ENCODE measurements around the gene SLC5A3.

Gene SLC5A3

GRCh38 chr21:34077888-34078287 lies 4.5 kb downstream of the SLC5A3 start:
- Histone ChIP-seq H3K27me3 (replicated peaks; ENCODE audit: control insufficient read depth, insufficient read depth, low read length) (no peaks in the 10 kb centered on the region), H3K4me3 (replicated peaks; ENCODE audit: low read depth, low read length) (no peak overlapping the region), H3K36me3 (ENCODE audit: control insufficient read depth, insufficient read depth, low read length) (peaks cover 4% of the 10 kb centered on the region)
- no peak for DNase-seq (ENCODE audit: extremely low read depth, insufficient read length)
- no peak for TF ChIP-seq CTCF (IDR thresholded peaks at IDR 0.05; ENCODE audit: insufficient read depth, low read length, poor library complexity, severe bottlenecking)

GRCh38 chr21:34078915-34079314 lies 5.5 kb downstream of the SLC5A3 start:
- Histone ChIP-seq H3K4me3 (replicated peaks; ENCODE audit: low read depth, low read length) (no peak overlapping the region), H3K36me3 (ENCODE audit: control insufficient read depth, insufficient read depth, low read length) (peaks cover 5% of the 10 kb centered on the region)
- DNase-seq (ENCODE audit: extremely low read depth, insufficient read length), result no peak

GRCh38 chr21:34080710-34081109 lies 7.3 kb downstream of the SLC5A3 start:
- H3K36me3 ChIP-seq (ENCODE audit: control insufficient read depth, insufficient read depth, low read length), result peaks cover 3% of the 10 kb centered on the region
- no peak for TF ChIP-seq CTCF (IDR thresholded peaks at IDR 0.05; ENCODE audit: insufficient read depth, low read length, poor library complexity, severe bottlenecking)
- no peak for DNase-seq (ENCODE audit: extremely low read depth, insufficient read length)

More at GRCh38 chr21:34078915-34079314, 5.5 kb downstream of the SLC5A3 start:
- no peak for TF ChIP-seq CTCF (IDR thresholded peaks at IDR 0.05; ENCODE audit: insufficient read depth, low read length, poor library complexity, severe bottlenecking)
- H3K27me3 ChIP-seq (replicated peaks; ENCODE audit: control insufficient read depth, insufficient read depth, low read length), result no peaks in the 10 kb centered on the region

GRCh38 chr21:34082769-34083168 lies 9.4 kb downstream of the SLC5A3 start:
- TF ChIP-seq CTCF (IDR thresholded peaks at IDR 0.05; ENCODE audit: insufficient read depth, low read length, poor library complexity, severe bottlenecking), result no peak
- peaks cover 6% of the 10 kb centered on the region for H3K36me3 ChIP-seq (ENCODE audit: control insufficient read depth, insufficient read depth, low read length)

More at GRCh38 chr21:34080710-34081109, 7.3 kb downstream of the SLC5A3 start:
- no peak overlapping the region for H3K4me3 ChIP-seq (replicated peaks; ENCODE audit: low read depth, low read length)
- no peaks in the 10 kb centered on the region for H3K27me3 ChIP-seq (replicated peaks; ENCODE audit: control insufficient read depth, insufficient read depth, low read length)

GRCh38 chr21:34083357-34083756 lies 10.0 kb downstream of the SLC5A3 start:
- TF ChIP-seq CTCF (IDR thresholded peaks at IDR 0.05; ENCODE audit: insufficient read depth, low read length, poor library complexity, severe bottlenecking), result no peak
- Histone ChIP-seq H3K4me3 (replicated peaks; ENCODE audit: low read depth, low read length) (no peak overlapping the region), H3K36me3 (ENCODE audit: control insufficient read depth, insufficient read depth, low read length) (peaks cover 6% of the 10 kb centered on the region), H3K27me3 (replicated peaks; ENCODE audit: control insufficient read depth, insufficient read depth, low read length) (no peaks in the 10 kb centered on the region)
- no peak for DNase-seq (ENCODE audit: extremely low read depth, insufficient read length)

More at GRCh38 chr21:34082769-34083168, 9.4 kb downstream of the SLC5A3 start:
- H3K27me3 ChIP-seq (replicated peaks; ENCODE audit: control insufficient read depth, insufficient read depth, low read length), result no peaks in the 10 kb centered on the region
- no peak overlapping the region for H3K4me3 ChIP-seq (replicated peaks; ENCODE audit: low read depth, low read length)
- DNase-seq (ENCODE audit: extremely low read depth, insufficient read length), result no peak

- no peak for TF ChIP-seq CTCF (IDR thresholded peaks at IDR 0.05; ENCODE audit: insufficient read depth, low read length, poor library complexity, severe bottlenecking)
- Histone ChIP-seq H3K36me3 (ENCODE audit: control insufficient read depth, insufficient read depth, low read length) (peaks cover 5% of the 10 kb centered on the region), H3K4me3 (replicated peaks; ENCODE audit: low read depth, low read length) (no peak overlapping the region), H3K27me3 (replicated peaks; ENCODE audit: control insufficient read depth, insufficient read depth, low read length) (no peaks in the 10 kb centered on the region)
- no peak for DNase-seq (ENCODE audit: extremely low read depth, insufficient read length)
These were observed 11.8 kb downstream of the SLC5A3 start for GRCh38 chr21:34085129-34085528.
